ENCODE data around the gene SPTBN1. TPM values are rescaled to one million over a fixed set of nuclear protein-coding genes. Genes with fewer than 3 reads are reported as not detected.

SPTBN1 gene
- total RNA-seq, 1 experiment from 2014 or later: 146 TPM

DNA sequence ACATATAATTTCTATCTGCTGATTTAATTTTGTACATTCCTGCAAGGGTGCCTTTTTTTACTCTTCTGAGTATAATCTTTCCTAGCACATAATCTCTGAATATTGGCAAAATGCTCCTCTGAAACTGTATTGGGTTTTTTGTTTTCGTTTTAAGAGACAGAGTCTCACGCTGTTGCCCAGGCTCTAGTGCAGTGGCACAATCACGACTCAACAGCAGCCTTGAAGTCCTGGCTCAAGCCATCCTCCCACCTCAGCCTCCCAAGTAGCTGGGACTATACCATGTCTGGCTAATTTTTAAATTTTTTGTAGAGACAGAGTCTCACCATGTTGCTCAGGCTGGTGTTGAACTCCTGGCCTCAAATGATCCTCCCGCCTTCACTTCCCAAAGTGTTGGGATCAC is 104.9 kb downstream of the SPTBN1 start:
- no peak for TF ChIP-seq EZH2 (IDR thresholded peaks at IDR 0.05; ENCODE audit: borderline replicate concordance, low read depth, low read length, poor library complexity, severe bottlenecking)
- TF ChIP-seq, protein P1, sequence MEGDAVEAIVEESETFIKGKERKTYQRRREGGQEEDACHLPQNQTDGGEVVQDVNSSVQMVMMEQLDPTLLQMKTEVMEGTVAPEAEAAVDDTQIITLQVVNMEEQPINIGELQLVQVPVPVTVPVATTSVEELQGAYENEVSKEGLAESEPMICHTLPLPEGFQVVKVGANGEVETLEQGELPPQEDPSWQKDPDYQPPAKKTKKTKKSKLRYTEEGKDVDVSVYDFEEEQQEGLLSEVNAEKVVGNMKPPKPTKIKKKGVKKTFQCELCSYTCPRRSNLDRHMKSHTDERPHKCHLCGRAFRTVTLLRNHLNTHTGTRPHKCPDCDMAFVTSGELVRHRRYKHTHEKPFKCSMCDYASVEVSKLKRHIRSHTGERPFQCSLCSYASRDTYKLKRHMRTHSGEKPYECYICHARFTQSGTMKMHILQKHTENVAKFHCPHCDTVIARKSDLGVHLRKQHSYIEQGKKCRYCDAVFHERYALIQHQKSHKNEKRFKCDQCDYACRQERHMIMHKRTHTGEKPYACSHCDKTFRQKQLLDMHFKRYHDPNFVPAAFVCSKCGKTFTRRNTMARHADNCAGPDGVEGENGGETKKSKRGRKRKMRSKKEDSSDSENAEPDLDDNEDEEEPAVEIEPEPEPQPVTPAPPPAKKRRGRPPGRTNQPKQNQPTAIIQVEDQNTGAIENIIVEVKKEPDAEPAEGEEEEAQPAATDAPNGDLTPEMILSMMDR (conservative IDR thresholded peaks at IDR 0.05; ENCODE audit: low read depth, low read length): no peak
- no TSS peak for BruUV-seq (replicated peaks)
- H3K9me3 ChIP-seq (ENCODE audit: low read depth, low read length, poor library complexity, severe bottlenecking): no peaks in the 10 kb centered on the region
- H3K4me3 ChIP-seq (ENCODE audit: low read depth, low read length, poor library complexity, severe bottlenecking): peak overlapping the region; percentile 69
- CTCF ChIA-PET: no interaction called here
- POLR2A ChIA-PET (ENCODE audit: low non-redundant PET): no interaction called here
- no peaks in the 10 kb centered on the region for H3K36me3 ChIP-seq (ENCODE audit: insufficient read depth, low read length, poor library complexity, severe bottlenecking)
- H3K27ac ChIP-seq (ENCODE audit: low read depth, low read length, poor library complexity, severe bottlenecking): peak overlapping the region; percentile 85
- intact Hi-C loops (cut with micrococcal nuclease; ENCODE audit: unreplicated experiment): no loop called here
- peaks cover 17% of the 10 kb centered on the region for H3K4me1 ChIP-seq (ENCODE audit: insufficient read depth, low read length, poor library complexity, severe bottlenecking)
- DNase-seq (ENCODE audit: low spot score): no peak
- H3K27me3 ChIP-seq (replicated peaks; ENCODE audit: insufficient read depth, low read depth, low read length, poor library complexity): no peaks in the 10 kb centered on the region

DNA sequence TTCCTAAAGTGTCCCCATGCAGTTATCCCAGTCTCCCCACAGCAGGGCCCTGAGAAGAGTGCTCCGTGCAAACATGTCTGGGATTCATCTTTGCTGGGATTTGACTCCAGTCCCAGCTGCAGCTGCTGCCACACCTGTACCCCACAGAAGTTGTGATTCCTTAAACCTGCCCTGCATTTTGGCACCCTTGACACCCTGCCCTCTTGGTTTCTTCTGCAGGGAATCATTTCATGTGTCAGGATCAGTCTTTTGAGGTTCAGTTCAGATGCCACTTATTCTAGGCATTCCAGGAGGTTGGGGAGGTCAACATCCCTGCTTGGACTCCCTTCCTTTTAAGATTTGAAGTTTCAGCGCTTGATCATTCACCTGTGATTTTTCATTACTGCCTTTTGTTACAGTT is 108.3 kb downstream of the SPTBN1 start:
- POLR2A ChIA-PET (ENCODE audit: low non-redundant PET): interaction anchor here (0.6 kb wide), 1 partner anchor 36 kb away, joined by 6 read pairs; no protein-coding TSS in a partner anchor
- Histone ChIP-seq H3K36me3 (ENCODE audit: insufficient read depth, low read length, poor library complexity, severe bottlenecking) (no peaks in the 10 kb centered on the region), H3K9me3 (ENCODE audit: low read depth, low read length, poor library complexity, severe bottlenecking) (no peaks in the 10 kb centered on the region), H3K4me3 (ENCODE audit: low read depth, low read length, poor library complexity, severe bottlenecking) (no peak overlapping the region), H3K4me1 (ENCODE audit: insufficient read depth, low read length, poor library complexity, severe bottlenecking) (peaks cover 19% of the 10 kb centered on the region), H3K27ac (ENCODE audit: low read depth, low read length, poor library complexity, severe bottlenecking) (no peak overlapping the region), H3K27me3 (replicated peaks; ENCODE audit: insufficient read depth, low read depth, low read length, poor library complexity) (no peaks in the 10 kb centered on the region)
- TF ChIP-seq, protein P1 (conservative IDR thresholded peaks at IDR 0.05; ENCODE audit: low read depth, low read length): no peak
- TF ChIP-seq EZH2 (IDR thresholded peaks at IDR 0.05; ENCODE audit: borderline replicate concordance, low read depth, low read length, poor library complexity, severe bottlenecking): no peak
- DNase-seq (ENCODE audit: low spot score): no peak
- intact Hi-C loops (cut with micrococcal nuclease; ENCODE audit: unreplicated experiment): no loop called here
- no TSS peak for BruUV-seq (replicated peaks)
- CTCF ChIA-PET: no interaction called here

DNA sequence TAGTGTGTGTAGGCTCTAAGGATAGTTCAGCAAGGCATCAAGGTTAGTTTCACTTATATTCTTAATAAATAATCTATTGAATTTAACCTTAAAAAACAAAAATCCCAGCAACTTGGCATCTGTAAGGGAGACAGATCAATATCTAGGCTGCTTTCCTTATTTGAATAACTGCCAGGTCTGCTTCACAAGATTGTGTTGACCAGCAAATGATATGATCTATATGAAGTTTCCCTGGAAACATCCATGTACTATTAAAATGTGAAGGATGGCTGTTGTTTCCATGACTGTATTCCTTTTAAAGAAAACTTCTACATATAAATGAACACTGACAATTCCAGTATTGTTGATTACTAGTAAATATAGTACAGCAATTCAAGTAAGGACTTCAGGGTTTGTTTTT is 109.4 kb downstream of the SPTBN1 start:
- Histone ChIP-seq H3K36me3 (ENCODE audit: insufficient read depth, low read length, poor library complexity, severe bottlenecking) (no peaks in the 10 kb centered on the region), H3K9me3 (ENCODE audit: low read depth, low read length, poor library complexity, severe bottlenecking) (no peaks in the 10 kb centered on the region), H3K4me3 (ENCODE audit: low read depth, low read length, poor library complexity, severe bottlenecking) (no peak overlapping the region), H3K27ac (ENCODE audit: low read depth, low read length, poor library complexity, severe bottlenecking) (no peak overlapping the region), H3K4me1 (ENCODE audit: insufficient read depth, low read length, poor library complexity, severe bottlenecking) (peaks cover 30% of the 10 kb centered on the region), H3K27me3 (replicated peaks; ENCODE audit: insufficient read depth, low read depth, low read length, poor library complexity) (no peaks in the 10 kb centered on the region)
- DNase-seq (ENCODE audit: low spot score): no peak
- CTCF ChIA-PET: interaction anchor here (0.6 kb wide), 1 partner anchor 125 kb away, joined by 9 read pairs; no protein-coding TSS in a partner anchor
- no TSS peak for BruUV-seq (replicated peaks)
- intact Hi-C loops (cut with micrococcal nuclease; ENCODE audit: unreplicated experiment): no loop called here
- TF ChIP-seq EZH2 (IDR thresholded peaks at IDR 0.05; ENCODE audit: borderline replicate concordance, low read depth, low read length, poor library complexity, severe bottlenecking): no peak
- TF ChIP-seq, protein P1 (conservative IDR thresholded peaks at IDR 0.05; ENCODE audit: low read depth, low read length): no peak
- POLR2A ChIA-PET (ENCODE audit: low non-redundant PET): no interaction called here

Measured in A673 (cell line).